Right forelimb (tissue), 1 donor: ENCODE measurements around the gene FIZ1.
"Not testable (repeated sequence)": the region's sequence is repeated elsewhere in the genome, so short reads cannot be mapped to it uniquely, and the experiment has no call there.

ENCODE experiments used
- DNase-seq: peaks from one replicate; pipeline ENCODE4 v3.0.0-alpha.2; 2018

The FIZ1 gene

GRCh38 chr19:55592391-55593090 lies 6.8 kb downstream of the FIZ1 start:
- no peak for DNase-seq

GRCh38 chr19:55591555-55591954 lies 7.8 kb downstream of the FIZ1 start:
- DNase-seq: no peak

DNA sequence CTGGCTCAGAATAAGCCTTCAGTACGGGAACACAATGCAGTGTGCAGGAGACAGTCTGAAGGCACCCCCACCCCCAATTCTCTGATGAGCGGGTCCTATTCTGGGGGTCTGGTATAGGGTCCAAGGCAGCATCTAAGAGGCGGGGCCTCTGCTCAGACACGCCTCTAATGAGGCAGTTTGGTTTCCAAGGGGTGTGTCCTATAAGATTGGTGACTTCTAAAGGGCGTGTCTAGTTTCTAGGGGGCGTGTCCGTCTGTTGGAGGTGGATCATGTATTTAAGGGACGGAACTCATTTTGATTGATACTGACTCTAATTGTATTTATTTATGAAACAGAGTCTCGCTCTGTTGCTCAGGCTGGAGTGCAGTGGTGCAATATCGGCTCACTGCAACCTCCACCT lies 8.7 kb downstream of the FIZ1 start:
- no peak for DNase-seq

DNA sequence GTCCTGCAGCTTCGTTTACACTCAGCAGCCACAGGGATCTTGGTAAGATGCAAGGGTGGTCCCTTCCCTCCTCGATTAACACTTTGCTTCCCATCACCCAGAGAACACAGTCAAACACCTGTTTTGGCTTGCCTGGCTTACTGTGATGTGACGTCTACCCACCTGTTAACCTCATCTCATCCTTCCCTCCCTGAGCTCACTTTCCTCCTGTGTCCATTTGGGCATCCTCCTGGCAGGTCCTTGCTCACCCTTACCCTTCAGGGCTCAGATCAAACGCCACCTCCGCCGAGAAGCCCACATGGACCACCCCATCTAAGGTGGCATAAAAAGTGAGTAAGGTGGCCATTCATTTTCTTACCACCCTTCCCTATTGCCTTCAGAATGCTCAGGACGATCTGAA lies 9.2 kb downstream of the FIZ1 start:
- no peak for DNase-seq

DNA sequence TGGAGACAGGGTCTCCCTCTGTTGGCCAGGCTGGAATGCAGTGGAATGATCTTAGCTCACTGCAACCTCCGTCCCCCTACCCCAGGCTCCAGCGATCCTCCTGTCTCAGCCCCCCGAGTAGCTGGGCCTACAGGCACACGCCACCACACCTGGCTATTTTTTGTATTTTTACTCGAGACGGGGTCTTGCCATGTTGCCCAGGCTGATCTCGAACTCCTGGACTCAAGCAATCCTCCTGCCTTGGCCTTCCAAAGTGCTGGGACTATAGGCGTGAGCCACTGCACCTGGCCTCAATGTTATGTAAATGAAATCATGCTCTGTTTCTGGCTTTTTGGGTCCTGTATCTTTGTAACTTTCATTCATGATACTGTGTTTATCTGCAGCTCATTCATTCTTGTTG lies 10.6 kb downstream of the FIZ1 start:
- no peak for DNase-seq

GRCh38 chr19:55586976-55587668 lies 12.2 kb downstream of the FIZ1 start:
- peak; percentile 95 for DNase-seq

DNA sequence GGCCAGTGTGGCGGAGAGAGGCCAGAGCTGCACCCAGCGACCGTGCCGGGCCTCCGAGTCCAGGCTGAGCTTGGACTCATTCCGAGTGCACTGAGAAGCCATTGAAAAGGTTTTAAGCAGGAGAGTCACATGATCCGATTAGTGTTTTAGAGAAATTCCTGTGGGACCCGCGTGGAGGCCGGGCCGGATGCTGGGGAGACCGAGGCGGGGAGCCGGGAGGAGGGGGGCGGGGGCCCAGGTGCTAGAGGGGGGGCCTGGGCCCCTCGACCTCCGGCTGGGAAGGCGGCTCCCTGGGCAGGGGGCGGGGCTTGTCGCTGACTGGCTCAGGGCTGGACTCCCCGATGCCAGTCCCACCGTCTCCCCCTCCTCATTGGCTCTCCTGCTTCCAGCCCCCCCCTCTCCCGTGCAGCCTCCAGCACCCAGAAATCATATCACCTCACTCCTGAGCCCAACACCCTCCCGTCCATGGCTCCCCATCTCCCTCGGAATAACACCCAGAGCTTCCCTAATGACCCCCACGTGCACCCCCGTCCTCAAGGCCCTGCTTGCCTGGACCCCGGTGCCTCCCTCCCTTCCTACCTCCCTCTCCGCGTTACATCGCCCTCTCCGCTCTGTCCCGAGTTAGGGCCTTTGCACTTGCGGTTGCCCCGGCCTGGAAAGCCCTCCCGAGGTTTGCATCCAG lies 13.5 kb downstream of the FIZ1 start:
- peak; percentile 91 for DNase-seq

GRCh38 chr19:55584871-55585270 lies 14.4 kb downstream of the FIZ1 start:
- no peak for DNase-seq

GRCh38 chr19:55583897-55584296 lies 15.4 kb downstream of the FIZ1 start:
- DNase-seq: not testable (repeated sequence)

GRCh38 chr19:55582284-55582683 lies 17.0 kb downstream of the FIZ1 start:
- DNase-seq: not testable (repeated sequence)

DNA sequence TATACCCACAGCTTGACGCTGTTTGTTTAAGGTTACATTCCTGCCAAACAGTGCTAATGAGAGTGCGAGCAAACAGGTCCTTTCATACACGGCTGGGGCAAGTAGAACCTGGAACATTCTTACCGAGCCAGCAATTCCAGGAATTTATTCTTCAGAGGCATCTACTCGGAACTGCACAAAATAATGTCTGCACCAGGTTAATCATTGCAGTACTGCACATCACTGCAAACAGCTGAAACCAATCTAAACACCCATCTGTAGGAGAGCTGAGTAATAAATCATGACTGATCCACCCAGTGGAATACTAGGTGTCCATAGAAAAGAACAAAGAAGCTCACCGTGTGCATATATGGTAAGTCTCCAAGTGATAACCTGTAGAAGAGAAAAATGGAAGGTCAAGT lies 17.5 kb downstream of the FIZ1 start:
- no peak for DNase-seq

DNA sequence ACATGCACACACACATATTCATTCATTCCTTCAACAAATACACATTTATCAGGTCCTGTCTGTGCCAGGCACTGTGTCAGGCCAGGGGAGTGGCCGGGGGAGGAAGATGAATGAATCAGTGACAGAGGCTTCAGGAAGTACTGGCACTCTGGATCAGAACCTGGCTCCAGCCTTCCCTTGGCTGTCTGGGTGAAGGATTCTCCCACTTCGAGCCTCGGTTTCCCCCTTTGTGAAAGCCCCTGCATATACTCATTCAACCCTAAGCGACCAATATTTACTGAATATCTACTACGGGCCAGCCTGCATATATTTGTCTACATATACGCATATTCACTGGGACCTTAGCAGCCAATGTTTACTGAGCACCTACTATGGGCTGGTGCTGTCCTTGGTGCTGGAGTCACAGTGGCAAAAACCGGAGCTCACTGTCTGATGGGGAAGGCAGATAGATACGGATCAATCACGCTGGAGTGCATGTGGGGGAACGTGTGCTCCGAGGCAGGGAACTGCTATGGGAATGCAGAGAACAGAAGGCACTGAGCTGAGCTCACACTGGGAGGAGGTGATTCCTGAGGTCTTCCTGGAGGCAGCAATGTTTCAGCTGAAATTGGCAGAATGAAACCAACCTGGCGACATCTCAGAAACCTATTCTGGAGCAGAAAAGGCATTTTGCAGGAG lies 18.0 kb downstream of the FIZ1 start:
- DNase-seq: no peak

DNA sequence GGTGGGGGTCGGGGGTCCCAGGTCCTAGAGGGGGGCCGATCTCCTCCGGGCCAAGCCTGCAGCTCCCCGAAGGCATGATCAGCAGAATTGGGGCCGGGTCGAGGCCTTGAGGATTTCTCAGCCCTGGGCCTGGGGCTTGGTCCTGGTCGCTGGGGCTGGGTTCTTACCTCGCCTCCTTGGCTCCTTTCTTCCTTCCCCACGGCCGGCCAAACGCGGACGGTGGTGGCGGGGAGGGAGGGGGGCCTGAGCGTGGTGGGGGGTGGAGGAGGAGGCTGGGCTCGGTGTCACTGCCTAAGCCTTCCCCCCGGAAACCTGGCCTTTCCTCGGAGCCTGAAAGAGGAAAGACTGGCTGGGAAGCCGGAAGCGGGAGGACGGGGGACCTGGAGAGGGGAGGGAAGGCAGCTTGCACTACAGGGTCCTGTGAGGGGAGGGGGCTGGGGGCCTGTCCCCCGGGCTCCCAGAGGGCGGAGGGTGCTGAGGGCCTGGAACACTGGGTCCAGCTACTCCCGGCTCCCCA lies 18.6 kb downstream of the FIZ1 start, which contains the start of gene ZNF579:
Gene ZNF579 (minus strand): TSS at position 221 of the 517 bp plus-strand sequence. CDS start 1,209 bp downstream, outside the sequence.
- peak; percentile 95 for DNase-seq

- DNase-seq: peak; percentile 66
These were observed 19.3 kb downstream of the FIZ1 start for GRCh38 chr19:55579766-55580621.

- no peak for DNase-seq
These were observed 20.3 kb downstream of the FIZ1 start for GRCh38 chr19:55578761-55579747.

DNA sequence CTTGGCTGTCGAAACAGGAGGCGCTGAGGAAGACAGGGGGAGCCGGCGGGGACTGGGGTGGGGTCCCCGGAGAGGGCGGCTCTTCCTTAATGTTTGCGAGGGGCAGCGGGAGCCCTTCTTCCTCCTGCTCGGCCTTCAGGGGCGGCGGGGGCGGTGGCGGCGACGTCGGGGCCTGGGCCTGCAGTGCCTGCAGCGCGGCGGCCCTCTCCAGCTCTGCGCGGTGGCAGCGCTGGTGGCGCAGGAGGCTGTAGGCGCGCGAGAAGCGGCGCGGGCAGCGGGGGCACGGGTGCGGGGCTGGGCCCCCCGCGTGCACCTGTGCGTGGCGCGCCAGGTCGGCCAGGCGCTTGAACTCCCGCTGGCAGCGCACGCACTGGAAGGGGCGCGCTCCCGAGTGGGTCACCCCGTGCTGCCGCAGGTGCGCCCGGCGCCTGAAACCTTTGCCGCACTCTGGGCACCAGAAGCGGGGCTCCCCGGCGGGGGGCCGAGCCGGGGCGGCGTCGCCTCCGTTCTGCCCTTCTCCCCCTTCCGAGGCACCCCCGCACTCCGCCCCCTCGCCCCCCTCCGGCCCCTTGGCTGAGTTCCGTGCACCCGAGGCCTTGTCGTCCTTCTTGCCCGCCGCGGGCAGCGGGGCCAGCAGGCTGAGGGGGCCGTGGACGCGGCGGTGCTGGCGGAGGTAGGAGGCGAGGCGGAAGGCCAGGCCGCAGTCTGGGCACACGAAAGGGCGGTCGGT lies 21.1 kb downstream of the FIZ1 start:
- DNase-seq: no peak

- DNase-seq: no peak
These were observed 22.6 kb downstream of the FIZ1 start for GRCh38 chr19:55576746-55577145.

DNA sequence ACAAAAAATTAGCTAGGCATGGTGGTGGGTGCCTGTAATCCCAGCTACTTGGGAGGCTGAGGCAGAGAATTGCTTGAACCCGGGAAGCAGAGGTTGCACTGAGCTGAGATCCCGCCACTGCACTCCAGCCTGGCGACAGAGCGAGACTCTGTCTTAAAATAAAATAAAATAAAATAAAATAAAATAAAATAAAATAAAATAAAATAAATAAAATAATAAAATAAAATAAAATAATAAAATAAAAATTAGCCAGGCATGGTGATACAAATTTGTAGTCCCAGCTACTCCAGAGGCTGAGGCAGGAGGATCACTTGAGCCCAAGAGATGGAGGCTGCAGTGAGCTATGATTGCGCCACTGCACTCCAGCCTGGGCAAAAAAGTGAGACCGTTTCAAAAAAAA lies 25.4 kb downstream of the FIZ1 start:
- not testable (repeated sequence) for DNase-seq

GRCh38 chr19:55569477-55569876 lies 29.8 kb downstream of the FIZ1 start:
- not testable (repeated sequence) for DNase-seq
